Testis (tissue), 2 donors: ENCODE measurements around the gene GHRH.

Experiments
- CTCF ChIP-seq, 3 experiments: fragments of 450-650 bp in 2 of 3; fragments of 200-600 bp in 1 of 3; sonication (generic) in 1 of 3; IDR thresholded peaks; one replicate each; pipeline ENCODE4 v1.5.1; 2016 to 2019; ENCODE audit warnings: antibody characterized with exemption in 3 of 3, mild to moderate bottlenecking in 2 of 3, moderate library complexity in 1 of 3
- POLR2A ChIP-seq: fragments of 450-650 bp; IDR thresholded peaks from one replicate; pipeline ENCODE4 v1.6.1; 2017; ENCODE audit warnings: antibody characterized with exemption, mild to moderate bottlenecking, moderate library complexity

- no peak for TF ChIP-seq CTCF (IDR thresholded peaks at IDR 0.05)
- TF ChIP-seq POLR2A = no peak
Observed at GRCh38 chr20:37251825-37252477, 9.7 kb downstream of the GHRH start.
